GM21367 (cell line): ENCODE results near the gene FN1.
"Not testable (repeated sequence)": the region's sequence is repeated elsewhere in the genome, so short reads cannot be mapped to it uniquely, and the experiment has no call there.

Experiments used
- ATAC-seq: cut with Tn5 transposase; IDR thresholded peaks from one replicate; pipeline ENCODE4 v1.9.1; 2021; ENCODE audit not compliant: unreplicated experiment

The FN1 gene

DNA sequence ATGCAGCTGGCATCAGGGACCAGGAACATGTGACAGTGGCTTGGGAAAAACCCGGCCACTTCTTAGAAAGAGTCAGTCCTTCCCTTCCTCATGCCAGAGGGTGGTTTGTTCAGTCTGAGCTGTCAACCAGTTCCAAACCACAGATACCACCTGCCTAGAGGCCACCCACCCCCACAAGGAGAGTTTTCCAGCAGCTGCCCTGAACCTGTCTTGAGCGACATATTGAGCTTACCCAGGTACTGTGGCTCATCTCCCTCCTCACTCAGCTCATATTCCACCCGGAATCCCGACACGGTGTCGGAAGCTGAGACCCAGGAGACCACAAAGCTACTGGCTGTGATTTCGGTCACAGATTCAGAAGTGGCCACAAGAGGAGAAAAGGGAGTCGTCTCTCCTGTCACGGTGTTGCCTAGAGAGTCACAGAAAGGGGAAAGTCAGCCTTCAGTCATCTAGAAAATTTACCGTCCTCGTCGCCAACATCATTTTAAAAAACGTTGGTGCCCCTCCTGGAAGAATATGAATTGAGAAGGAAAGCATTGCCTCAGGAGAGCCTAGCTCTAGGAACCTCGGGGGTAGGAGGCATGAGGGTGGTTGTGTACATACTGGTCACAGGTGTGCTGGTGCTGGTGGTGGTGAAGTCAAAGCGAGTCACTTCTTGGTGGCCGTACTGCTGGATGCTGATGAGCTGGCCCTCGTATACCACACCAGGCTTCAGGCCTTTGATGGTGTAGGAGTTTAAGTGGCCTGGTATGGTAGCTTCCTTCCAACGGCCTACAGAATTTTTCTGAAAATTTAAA is 26.3 kb downstream of the FN1 start:
- ATAC-seq, result no peak

DNA sequence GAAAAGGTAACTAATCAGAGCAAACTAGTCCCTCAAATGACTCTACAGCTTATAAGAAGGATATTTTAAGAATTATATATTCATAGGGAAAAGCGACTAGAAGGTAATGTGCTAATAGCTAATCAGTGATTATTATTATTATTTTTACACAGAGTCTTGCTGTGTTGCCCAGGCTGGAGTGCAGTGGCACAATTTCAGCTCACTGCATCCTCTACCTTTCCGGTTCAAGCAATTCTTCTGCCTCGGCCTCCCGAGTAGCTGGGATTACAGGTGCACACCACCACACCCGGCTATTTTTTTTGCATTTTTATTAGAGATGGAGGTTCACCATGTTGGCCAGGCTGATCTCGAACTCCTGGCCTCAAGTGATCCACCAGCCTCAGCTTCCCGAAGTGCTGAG is 27.4 kb downstream of the FN1 start:
- not testable (repeated sequence) for ATAC-seq

DNA sequence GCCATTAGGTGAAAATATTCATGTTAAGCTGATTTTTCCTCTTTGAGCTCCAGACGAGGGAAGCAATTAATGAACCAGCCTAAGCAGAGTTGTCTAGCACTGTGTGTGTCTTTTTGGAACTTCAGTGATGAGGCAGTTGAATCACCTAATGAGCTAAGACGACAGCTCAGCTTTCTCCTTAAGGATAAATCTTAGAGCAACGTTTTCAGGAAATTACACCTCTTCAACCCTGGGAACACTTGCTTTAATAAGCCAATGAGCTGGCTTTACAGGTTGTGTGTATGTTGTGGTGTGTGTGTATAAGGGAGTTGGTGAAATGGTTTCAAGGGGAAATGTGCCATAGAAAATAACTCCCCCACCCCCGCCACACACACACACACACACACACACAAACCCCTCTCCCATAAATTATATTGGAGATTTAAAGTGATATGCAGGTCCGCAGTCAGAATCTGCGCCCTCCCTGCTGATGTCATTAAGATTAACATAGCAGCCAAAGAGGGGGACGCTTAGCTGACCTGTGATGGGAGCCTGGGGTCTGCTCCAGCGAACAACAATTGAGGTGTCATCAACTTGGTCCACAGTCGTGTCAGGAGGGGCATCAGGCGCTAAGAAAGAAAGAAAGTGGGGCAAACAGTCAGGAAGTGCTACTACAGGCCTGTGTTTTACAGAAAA is 28.1 kb downstream of the FN1 start:
- ATAC-seq, result no peak

DNA sequence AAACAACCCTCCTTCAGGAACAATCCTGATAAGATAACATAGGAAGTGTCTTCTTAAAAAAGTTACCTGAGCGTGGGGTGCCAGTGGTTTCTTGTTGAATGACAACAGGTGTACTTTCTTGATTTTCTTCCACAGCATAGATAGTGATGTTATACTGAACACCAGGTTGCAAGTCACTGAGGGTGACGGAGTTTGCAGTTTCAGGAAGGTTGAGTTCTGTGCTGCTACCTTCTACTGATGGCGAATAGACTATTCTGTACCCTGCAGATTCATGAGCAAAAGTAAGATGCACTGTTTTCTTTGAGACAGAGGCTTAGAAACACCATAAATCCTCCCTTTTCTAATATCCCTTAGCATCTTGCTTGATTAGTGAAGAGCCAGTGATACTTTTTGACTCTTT is 28.8 kb downstream of the FN1 start:
- no peak for ATAC-seq

DNA sequence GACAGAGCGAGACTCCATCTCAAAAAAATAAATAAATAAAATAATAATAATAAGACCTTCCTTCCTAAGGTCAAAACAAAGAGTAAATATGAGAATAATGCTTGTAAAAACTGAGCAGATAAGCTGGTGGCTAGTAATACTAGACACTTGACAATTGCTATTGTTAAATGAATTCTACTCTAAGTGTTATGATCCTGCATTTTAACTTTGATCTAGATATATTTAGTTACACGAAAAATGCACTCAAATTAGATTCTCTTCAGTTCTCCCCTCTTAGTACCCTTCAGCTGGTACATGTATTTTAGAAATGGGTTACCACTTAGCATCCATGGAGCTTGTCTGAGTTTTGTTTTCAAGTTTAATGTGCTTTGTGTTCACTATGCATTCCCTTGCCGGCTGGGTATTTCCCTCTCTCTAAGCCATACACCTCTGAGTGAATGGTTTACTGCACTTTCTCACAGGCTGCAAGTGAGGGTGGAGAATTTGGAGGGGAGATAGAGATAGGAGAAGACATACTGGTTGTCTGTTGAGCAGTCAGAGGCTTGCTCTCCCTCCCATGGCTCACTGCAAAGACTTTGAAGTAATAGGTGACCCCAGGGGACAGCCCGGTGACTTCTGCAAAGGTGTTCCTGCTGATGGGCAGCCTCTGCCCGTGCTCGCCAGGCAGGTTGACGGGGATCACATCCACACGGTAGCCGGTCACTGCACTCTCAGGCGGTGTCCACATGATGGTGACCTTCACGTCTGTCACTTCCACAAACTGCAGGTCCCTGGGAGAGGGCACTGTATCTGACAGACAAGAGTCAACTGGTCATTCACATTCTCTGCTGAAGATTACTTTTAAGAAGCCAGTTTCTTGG is 29.9 kb downstream of the FN1 start:
- ATAC-seq, result no peak

DNA sequence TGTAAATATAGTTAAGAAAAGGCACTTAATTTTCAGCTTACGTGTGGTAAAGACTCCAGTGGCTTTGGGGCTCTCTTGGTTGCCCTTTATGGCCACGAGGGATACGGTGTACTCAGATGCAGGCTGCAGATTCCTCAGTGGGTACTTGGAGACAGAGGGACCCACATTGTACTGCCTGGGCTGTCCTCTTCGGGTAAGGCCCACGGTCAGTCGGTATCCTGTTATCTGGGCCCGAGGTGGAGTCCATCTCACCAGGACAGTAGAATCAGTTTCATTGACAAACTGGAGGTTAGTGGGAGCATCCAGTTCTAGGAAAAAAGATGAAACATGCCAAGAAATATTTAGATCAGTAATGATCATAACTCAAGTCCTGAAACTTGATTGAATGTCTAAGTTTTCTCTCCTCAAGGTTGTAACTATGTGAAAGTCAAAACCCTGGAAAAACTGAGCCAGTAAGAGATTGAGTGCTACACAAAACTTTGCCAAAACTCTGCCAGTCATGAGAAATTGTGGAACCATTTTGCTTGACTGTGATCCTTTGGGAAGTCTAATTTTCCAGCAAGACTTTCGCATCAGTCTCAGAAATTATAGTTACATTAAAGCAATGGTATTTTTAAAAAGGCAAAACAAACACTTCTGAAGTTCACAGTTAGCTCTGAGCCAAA is 31.4 kb downstream of the FN1 start:
- ATAC-seq, result no peak

DNA sequence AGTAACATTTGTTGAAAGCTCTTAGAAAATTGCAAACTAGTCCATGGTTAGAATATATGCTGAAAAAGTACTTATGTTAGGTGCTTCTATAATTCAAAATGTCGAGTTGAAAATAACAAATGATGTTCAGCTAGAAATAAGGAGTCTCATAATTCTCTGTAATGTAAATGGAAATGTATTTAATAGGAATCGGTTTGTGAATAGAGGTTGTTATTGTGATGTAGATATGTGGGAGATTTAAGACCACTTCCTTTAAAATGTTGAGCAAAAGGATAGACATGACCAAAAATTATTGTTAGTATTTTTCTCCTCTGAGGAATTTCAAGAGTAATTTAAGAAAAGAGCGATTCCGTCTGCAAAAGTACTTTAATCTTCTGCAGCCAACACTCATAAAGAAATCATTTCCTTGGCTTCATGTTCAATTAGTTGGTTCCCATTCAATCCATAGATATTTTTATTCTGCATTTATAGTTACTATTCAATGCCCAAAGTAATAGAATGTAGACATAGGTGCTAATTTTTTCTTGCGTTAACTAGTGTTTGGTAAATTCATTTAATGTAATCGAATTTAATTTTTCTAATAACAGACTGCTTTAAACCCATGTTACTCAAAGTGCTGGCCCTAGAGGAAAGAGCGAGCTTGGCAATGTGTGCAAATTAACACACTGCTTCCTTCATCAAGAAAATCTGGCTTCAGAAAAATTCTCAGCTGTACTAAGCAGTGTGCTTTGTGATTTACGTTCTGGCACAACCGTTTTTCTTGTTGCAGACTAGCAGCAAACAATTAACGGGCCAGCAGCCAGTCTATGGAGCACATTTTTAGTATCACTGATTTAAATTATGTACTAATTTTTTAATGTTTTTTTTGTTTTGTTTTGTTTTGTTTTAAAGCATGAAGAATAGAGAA is 32.2 kb downstream of the FN1 start:
- no peak for ATAC-seq

DNA sequence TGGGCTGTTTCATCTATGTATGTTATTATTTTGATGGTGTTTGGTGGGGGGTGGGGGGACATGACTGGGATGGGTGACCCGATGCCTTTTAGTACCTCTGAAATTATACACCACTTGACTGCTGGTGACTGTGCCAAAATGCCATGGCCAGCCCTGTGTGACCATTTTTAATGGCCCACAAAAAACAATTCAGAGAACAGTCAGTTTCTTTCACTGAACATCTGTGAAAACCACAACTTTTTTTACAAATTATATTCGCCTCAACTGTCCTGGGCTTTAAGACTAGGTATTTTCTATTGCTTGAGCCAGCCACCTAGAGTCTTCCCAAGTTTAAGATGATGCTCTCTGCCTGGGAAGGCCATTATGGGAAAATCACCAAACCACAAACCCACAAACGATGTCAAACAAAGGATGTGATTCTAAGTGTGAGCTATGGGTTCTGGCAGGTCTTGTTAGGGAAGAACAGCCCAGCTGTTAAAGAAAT is 33.9 kb downstream of the FN1 start:
- no peak for ATAC-seq

DNA sequence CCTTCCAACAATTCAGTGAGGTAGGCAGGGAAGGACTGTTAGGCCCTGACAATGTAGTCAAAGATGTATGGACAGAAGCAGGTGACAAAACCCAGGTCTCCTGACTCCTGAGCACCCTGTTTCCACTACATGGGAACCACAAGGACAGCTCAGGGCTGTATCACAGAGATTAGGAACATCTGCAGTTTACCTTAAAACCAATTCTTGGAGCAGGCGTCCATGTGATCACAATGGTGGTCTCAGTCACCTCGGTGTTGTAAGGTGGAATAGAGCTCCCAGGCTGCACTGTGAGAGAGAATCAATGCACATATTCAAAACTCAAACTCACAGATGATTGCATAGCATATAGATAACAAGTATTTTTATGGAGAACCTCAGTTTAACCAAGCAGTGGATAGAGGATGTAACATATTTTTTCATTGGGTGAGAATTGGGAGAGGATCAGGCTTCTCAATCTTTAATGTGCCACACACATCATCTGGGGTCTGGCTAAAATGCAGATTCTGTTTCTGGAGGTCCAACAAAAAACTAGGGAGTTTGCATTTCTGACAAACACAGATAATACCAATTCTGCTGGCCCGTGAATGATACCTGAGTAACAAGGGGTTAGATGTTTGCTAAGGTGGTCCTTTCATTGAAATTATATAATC is 36.7 kb downstream of the FN1 start:
- no peak for ATAC-seq

DNA sequence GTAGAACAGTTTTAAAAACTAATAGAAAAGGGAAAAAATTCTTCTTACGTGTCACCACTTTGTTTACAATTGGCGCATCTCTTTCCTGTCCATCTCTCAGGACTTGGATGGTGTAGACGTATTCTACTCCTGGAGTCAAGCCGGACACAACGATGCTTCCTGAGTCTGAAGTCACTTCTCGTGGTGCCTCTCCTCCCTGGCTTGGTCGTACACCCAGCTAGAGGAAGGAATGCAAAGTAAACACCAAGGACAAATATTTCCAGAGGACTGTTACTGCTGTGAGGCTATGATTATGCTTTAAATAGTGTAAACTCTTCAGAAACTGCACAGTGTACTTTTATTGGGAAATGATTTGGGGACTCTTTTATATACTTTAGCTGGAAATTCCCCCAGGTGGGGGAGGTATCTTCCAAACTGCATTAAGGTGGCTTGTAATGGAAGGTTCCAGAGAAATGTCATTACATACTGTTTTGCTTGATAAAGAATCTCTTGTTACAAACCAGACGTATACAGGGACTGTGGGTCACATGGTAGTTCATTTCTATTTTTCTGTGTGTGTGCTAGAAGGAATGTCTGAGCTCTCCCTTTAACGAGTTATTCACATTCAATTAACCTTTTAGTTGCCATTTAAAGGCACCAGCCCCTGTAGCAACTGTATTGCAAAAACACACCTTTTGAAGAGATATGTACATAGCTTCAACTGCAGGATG is 38.1 kb downstream of the FN1 start:
- ATAC-seq, result no peak

DNA sequence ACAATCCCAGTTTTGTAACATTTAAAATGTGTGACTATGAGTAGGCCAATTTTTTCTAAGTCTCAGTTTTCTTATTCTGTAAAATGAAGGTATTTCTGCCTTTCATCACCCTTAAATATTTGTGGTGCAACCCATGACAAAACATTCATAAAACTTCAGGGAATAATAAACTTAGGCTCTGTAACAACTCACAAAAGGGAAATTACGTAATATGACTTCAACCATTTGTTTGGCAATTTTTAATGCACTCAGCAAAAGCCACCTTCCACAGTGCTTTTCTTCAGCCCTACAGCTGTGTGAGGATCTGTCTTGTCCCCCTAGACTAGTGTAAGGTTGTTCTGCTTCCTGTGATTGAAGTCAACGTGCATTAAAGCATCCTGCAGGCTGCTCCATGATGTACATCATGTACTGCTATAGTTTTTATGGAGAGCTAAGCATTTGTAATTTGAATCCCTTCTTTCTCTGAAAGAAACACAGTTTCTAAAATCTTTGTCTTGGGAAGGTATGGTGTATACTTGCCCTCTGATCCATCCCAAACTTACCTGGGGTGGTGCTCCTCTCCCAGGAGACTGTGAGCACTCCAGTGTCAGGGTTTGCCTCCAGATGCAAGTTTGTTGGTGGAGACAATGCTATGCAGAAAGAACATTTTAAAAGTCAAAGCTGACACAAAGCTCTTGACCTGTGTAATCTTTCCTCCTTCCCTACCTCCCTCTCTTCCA is 39.1 kb downstream of the FN1 start:
- ATAC-seq, result no peak

DNA sequence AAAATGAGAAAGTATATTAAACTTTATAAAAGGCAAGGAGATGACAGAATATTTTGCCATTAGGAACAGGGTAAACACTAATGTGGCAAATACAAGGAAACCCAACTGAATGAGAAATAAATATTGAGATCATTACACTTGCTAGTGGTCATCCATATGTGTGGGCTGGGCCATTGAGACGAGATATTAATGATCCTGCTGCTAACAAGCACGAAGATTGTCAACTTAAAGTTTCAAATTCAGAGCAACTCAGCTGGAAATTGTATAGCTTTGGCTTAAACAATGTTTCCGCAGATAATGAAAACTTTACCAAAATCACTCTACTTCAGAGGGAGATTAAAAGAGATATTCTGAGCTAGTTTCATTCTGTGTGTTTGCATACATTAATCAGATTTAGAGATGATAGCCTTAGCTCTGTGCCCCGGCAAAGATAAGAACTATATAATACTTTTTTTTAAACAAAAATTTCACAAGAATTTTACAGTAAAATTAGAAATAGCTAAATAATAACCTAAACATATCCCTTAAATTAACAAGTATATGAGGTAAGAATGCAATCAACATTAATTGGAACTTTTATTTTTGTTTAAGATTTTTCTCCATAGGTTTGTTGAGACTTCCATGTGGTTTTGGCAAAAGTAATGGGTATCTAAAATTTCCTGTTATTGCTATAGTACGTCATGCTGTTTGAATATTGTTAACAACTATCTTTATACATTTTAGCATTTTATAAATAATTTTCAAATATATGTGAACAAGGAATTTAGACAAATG is 40.0 kb downstream of the FN1 start:
- ATAC-seq, result no peak

DNA sequence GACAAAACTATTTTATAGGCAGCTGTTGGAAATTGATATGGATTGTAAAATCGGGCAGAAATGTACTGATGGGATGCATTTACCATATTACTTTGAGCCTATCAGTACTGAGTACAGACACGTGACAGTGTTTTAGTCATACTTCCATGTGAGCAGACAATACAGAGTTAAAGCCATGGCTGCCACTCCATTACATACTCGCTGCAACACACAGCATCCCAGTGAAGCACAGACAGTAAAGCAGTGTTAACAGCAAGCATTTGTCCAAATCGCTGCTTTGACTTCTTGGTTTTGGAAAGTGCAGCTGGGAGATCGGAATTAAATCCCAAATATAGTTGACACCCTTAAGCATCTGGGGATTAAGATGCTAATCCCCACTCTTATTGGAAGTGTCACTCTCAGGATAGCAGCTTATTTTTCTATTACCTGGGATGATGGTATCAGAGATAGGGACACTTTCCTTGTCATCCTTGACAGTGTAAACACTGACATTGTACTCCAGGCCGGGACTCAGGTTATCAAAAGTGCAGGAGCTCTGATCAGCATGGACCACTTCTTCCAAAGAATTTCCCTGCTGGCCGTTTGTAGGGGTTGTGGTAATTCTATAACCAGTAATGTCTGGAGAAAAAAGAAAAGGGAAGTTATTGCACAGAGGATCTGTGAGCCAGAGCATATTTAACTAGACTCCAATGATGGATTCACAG is 41.6 kb downstream of the FN1 start:
- ATAC-seq, result no peak

DNA sequence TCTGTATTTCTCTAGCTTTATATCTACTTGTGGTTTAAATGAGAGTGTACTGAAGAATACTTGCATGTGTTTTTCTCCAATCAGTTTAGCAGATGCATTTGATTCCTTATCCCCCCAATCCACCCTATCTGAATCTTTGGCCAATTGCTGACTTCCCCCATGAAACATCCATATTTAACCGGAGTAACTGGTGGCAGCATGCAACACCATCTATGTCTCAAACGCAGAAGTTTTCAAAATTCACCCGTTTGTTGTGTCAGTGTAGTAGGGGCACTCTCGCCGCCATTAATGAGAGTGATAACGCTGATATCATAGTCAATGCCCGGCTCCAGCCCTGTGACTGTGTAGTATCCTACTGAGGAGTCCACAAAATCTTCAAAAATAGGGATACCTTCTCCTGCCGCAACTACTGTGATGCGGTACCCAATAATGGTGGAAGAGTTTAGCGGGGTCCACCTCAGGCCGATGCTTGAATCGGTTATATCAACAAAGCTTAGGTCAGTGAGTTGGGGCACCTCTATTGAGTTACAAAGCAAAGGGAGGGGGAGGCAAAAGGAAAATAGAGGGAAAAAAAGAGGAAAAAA is 43.1 kb downstream of the FN1 start:
- no peak for ATAC-seq

DNA sequence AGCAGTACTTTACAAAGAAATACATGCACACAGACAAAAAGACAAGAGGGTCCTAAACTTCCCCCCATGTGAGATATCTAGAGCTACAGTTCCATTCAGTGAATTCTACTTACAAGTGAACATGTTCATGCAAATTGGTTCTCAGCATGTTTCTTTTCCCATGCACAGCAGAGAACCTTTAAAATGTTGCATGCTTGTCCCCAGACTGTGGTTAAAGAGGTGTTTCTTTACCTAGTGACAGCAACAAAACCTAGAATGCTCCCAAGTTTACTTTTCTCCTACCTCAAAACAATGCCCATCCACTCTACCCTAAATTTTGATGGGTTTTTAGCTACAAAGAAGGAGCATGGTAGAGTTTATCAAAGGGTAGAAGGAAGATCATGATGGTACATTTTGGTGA is 43.7 kb downstream of the FN1 start:
- ATAC-seq, result no peak

DNA sequence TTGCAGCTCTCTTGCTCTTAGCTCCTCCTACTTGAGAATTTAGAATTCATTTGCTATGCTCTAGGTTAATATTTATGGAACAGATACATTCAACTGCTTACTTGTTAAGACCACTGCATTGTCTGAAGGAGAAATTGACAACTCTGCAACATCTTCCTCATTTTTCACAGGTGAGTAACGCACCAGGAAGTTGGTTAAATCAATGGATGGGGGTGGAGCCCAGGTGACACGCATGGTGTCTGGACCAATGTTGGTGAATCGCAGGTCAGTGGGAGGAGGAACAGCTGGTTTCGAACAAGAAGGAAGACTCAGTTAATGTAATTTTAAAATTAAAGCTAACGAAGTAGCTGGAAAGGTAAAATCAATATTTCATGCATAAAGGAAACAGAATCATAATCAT is 44.3 kb downstream of the FN1 start:
- no peak for ATAC-seq

DNA sequence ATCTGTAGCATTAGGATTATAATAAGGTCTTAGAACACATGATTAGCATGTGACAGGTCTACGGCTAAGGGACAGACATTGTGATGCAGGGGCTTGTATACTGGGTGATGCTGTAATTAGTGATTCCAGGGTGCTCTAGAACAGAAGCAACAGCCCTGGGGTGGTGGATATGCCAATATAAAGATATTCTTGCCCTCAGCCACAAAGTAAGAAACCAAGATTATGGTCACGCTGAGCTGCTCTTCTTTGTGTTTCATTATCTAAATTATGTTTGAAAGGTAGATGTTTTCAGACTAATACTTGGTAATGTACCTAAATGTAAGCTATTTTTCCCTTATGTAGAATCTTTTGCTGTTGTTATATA is 45.3 kb downstream of the FN1 start:
- no peak for ATAC-seq
